H1 (cell line): ENCODE results near the gene PRAMEF5.
"Not testable (repeated sequence)": the region's sequence is repeated elsewhere in the genome, so short reads cannot be mapped to it uniquely, and the experiment has no call there.

Source experiments
- CTCF ChIP-seq, 3 experiments: IDR thresholded peaks; 1 replicate in 2 of 3; 2 replicates in 1 of 3; pipeline versions ENCODE4 v1.5.1 to v1.6.1; 2011; ENCODE audit warnings: low read length in 3 of 3, mild to moderate bottlenecking in 3 of 3, inconsistent platforms in 2 of 3, low read depth in 1 of 3, moderate library complexity in 1 of 3; ENCODE audit not compliant: insufficient read depth in 1 of 3; ENCODE audit errors: control extremely low read depth in 1 of 3
- E2F6 ChIP-seq: IDR thresholded peaks from 2 replicates; pipeline ENCODE4 v1.6.1; 2012; ENCODE audit warnings: inconsistent platforms
- EP300 ChIP-seq, 2 experiments: IDR thresholded peaks; 1 replicate in 1 of 2; 2 replicates in 1 of 2; pipeline ENCODE4 v1.6.1; 2011 to 2012; ENCODE audit warnings: low read depth in 2 of 2, low read length in 2 of 2, mild to moderate bottlenecking in 2 of 2, borderline replicate concordance in 1 of 2, inconsistent platforms in 1 of 2, moderate library complexity in 1 of 2
- EZH2 ChIP-seq: fragments of 200-600 bp; sonication (generic); IDR thresholded peaks from 2 replicates; pipeline ENCODE4 v1.7.1; 2012; ENCODE audit warnings: low read depth, mild to moderate bottlenecking, moderate library complexity, low read length, inconsistent platforms; ENCODE audit not compliant: severe bottlenecking
- JUN ChIP-seq: IDR thresholded peaks from 2 replicates; pipeline ENCODE4 v1.6.1; 2011; ENCODE audit warnings: low read depth, mild to moderate bottlenecking, improper control_type of control experiment, low read length
- PHF8 ChIP-seq: fragments of 200-600 bp; sonication (generic); conservative IDR thresholded peaks from 2 replicates; pipeline ENCODE4 v1.7.1; 2012; ENCODE audit warnings: low read depth, mild to moderate bottlenecking, inconsistent platforms, low read length, moderate library complexity
- POLR2A ChIP-seq, 2 experiments: IDR thresholded peaks; 1 replicate in 1 of 2; 2 replicates in 1 of 2; pipeline ENCODE4 v1.6.1; 2011; ENCODE audit warnings: low read depth in 2 of 2, low read length in 2 of 2, mild to moderate bottlenecking in 2 of 2; ENCODE audit errors: control extremely low read depth in 1 of 2
- POLR2AphosphoS5 ChIP-seq: IDR thresholded peaks from 2 replicates; pipeline ENCODE4 v1.6.1; 2011; ENCODE audit warnings: low read depth, low read length
- SIN3A ChIP-seq, 2 experiments: IDR thresholded peaks in 1 of 2; conservative IDR thresholded peaks in 1 of 2; 2 replicates each; pipeline ENCODE4 v1.6.1; 2011 to 2012; ENCODE audit warnings: low read length in 2 of 2, improper control_type of control experiment in 1 of 2, low read depth in 1 of 2, mild to moderate bottlenecking in 1 of 2
- SP1 ChIP-seq: IDR thresholded peaks from 2 replicates; pipeline ENCODE4 v1.6.1; 2011; ENCODE audit warnings: low read depth, low read length
- TCF12 ChIP-seq: IDR thresholded peaks from 2 replicates; pipeline ENCODE4 v1.6.1; 2011; ENCODE audit warnings: low read depth, mild to moderate bottlenecking, low read length
- ZNF274 ChIP-seq: IDR thresholded peaks from 2 replicates; pipeline ENCODE4 v1.7.0; 2012; ENCODE audit warnings: low read length, borderline replicate concordance; ENCODE audit errors: extremely low read depth
- TF ChIP-seq, protein P1 (sequence below): IDR thresholded peaks from 2 replicates; pipeline ENCODE4 v1.6.1; 2011; ENCODE audit warnings: low read length, improper control_type of control experiment

DNA sequence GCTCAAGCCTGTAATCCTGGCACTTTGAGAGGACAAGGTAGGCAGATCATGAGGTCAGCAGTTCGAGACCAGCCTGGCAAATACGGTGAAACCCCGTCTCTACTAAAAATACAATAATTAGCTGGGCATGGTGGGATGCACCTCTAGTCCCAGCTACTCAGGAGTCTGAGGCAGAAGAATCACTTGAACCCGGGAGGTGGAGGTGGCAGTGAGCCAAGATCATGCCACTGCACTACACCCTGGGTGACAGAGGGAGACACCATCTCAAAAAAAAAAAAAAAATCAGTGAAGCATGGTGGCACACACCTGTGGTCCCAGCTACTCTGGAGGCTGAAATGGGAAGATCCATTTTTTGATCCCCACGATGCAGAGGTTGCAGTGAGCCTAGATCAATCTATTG, 23.9 kb upstream of the PRAMEF5 start:
- not testable (repeated sequence) for TF ChIP-seq SP1; POLR2A (IDR thresholded peaks at IDR 0.05; ENCODE audit: control extremely low read depth in 1 of 2, low read depth in 2 of 2, low read length in 2 of 2); PHF8; CTCF (IDR thresholded peaks at IDR 0.05; ENCODE audit: control extremely low read depth in 1 of 3, insufficient read depth in 1 of 3, low read depth in 1 of 3, low read length in 3 of 3); POLR2AphosphoS5; EZH2; ZNF274; JUN; EP300 (IDR thresholded peaks at IDR 0.05; ENCODE audit: borderline replicate concordance in 1 of 2, low read depth in 2 of 2, low read length in 2 of 2); E2F6; SIN3A (conservative IDR thresholded peaks at IDR 0.05 in 1 of 2, IDR thresholded peaks at IDR 0.05 in 1 of 2; ENCODE audit: low read depth in 1 of 2, low read length in 2 of 2); TCF12
- TF ChIP-seq, protein P1, sequence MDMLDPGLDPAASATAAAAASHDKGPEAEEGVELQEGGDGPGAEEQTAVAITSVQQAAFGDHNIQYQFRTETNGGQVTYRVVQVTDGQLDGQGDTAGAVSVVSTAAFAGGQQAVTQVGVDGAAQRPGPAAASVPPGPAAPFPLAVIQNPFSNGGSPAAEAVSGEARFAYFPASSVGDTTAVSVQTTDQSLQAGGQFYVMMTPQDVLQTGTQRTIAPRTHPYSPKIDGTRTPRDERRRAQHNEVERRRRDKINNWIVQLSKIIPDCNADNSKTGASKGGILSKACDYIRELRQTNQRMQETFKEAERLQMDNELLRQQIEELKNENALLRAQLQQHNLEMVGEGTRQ, result not testable (repeated sequence)
